HEK293 (cell line): ENCODE measurements around the gene S1PR2.

Experiments used
- ZNF830 ChIP-seq: fragments of 450-650 bp; IDR thresholded peaks from 2 replicates; pipeline ENCODE4 v1.5.0; 2018; ENCODE audit warnings: missing biosample characterization, missing genetic modification characterization, low read depth, mild to moderate bottlenecking, moderate library complexity
- TF ChIP-seq, protein P1 (sequence below): fragments of 450-650 bp; formaldehyde crosslinking; IDR thresholded peaks from 2 replicates; pipeline ENCODE4 v1.5.1; 2016; ENCODE audit warnings: missing biosample characterization, missing genetic modification characterization
- TF ChIP-seq, protein P2 (sequence below): fragments of 450-650 bp; IDR thresholded peaks from 2 replicates; pipeline ENCODE4 v1.5.1; 2018; ENCODE audit warnings: missing biosample characterization, mild to moderate bottlenecking, missing genetic modification characterization

DNA sequence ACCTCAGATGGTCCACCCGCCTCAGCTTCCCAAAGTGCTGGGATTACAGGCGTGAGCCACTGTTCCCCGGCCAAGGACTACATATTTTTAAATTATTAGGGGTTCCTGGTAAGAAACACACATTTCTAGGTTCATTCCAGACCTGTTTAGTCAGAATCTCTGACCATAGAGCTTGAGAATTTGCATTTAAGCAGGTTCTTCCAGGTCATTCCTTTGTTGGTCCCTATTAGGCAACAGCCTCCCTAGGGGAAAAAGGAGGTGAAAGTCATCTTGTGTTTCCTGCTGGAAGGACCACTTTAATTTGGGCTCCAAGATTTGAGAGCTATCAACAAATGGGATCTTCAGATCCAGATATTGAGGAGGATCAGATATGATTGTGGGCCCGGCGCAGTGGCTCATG lies 16.3 kb downstream of the S1PR2 start:
- no peak for TF ChIP-seq ZNF830 (tag by site-specific recombination)
- TF ChIP-seq, protein P1, sequence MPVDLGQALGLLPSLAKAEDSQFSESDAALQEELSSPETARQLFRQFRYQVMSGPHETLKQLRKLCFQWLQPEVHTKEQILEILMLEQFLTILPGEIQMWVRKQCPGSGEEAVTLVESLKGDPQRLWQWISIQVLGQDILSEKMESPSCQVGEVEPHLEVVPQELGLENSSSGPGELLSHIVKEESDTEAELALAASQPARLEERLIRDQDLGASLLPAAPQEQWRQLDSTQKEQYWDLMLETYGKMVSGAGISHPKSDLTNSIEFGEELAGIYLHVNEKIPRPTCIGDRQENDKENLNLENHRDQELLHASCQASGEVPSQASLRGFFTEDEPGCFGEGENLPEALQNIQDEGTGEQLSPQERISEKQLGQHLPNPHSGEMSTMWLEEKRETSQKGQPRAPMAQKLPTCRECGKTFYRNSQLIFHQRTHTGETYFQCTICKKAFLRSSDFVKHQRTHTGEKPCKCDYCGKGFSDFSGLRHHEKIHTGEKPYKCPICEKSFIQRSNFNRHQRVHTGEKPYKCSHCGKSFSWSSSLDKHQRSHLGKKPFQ (tag by site-specific recombination): no peak
- TF ChIP-seq, protein P2, sequence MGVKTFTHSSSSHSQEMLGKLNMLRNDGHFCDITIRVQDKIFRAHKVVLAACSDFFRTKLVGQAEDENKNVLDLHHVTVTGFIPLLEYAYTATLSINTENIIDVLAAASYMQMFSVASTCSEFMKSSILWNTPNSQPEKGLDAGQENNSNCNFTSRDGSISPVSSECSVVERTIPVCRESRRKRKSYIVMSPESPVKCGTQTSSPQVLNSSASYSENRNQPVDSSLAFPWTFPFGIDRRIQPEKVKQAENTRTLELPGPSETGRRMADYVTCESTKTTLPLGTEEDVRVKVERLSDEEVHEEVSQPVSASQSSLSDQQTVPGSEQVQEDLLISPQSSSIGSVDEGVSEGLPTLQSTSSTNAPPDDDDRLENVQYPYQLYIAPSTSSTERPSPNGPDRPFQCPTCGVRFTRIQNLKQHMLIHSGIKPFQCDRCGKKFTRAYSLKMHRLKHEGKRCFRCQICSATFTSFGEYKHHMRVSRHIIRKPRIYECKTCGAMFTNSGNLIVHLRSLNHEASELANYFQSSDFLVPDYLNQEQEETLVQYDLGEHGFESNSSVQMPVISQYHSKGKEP (tag by site-specific recombination): no peak
